Endometrial microvascular endothelial cells (primary cell): ENCODE data around the gene TOMM6. TPM values are rescaled to one million over a fixed set of nuclear protein-coding genes. Genes with fewer than 3 reads are reported as not detected.
"Not testable (repeated sequence)": the region's sequence is repeated elsewhere in the genome, so short reads cannot be mapped to it uniquely, and the experiment has no call there.

Experiments used
- in situ Hi-C: cut with HindIII; loops from 2 replicates; pipeline ENCODE4 v1.10.0; 2017; ENCODE audit warnings: low sequenced_read_pairs, low pct_unique_long_range_greater_than_20kb; ENCODE audit errors: inconsistent ontology term
- total RNA-seq: library from RNA; depleted of rRNA; stranded (reverse); fragments of >200 nt; gene quantifications from one replicate; pipeline ENCODE4 v1.2.3, GENCODE V29; 2015; ENCODE audit errors: inconsistent ontology term

Gene TOMM6
- total RNA-seq, 1 donor from 2014 or later, result 212 TPM

DNA sequence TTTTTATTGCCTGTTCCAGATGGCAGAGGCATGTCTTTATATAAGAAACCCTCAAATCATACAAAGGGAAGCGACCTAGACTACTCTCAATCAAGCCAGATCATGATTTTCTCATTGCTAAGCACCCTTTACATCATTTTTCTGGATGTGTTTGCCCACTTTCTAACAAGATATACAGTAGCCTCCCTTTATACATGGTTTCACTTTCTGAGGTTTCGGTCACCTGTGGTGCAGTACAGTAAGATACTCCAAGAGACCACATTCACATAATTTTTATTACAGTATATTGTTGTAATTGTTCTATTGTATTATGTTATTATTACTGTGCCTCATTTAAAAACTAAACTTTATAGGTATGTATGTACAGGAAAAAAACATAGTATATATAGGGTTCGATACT, 23.6 kb downstream of the TOMM6 start:
- in situ Hi-C loops, result no loop called here

GRCh38 chr6:41811946-41812345, 24.5 kb downstream of the TOMM6 start:
- in situ Hi-C loops, result not testable (repeated sequence)

GRCh38 chr6:41813469-41813868, 26.0 kb downstream of the TOMM6 start:
- in situ Hi-C loops, result no loop called here

DNA sequence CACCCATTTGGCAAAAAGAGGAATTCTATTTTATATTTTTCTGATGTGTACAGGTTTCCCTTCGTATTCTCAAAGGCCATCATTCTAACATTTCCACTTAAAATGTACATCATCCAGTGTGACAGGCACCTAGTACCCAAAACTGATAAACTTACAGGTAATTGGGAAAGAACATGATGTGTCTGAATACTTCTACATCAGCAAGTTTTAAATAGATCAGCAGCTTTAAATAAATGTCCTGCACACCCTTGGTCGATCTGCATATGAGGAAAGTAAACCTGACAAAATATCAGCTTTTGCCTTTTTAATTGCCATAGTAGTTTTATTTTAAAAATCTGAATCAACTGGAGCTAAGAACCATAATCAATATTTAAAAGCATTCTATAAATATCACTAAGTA, 26.5 kb downstream of the TOMM6 start:
- in situ Hi-C loops, result no loop called here

DNA sequence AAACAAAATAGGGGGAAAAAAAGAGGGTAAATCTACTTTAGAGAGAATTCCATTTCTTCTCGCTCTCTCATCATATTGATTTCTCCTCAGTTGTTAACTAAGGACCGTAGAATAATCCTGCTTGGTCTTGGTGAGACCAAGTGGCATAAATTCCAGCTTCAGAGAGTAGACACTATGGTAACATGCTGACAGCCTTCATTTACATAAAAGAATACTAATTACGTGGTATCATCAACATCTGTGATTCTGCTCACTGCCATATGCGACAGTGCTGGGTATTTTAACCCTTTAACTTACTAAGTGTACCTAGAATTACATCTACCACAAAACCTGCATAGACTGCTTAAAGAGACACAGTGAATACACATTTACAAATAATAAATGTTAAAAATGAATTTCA, 27.1 kb downstream of the TOMM6 start:
- in situ Hi-C loops, result no loop called here

DNA sequence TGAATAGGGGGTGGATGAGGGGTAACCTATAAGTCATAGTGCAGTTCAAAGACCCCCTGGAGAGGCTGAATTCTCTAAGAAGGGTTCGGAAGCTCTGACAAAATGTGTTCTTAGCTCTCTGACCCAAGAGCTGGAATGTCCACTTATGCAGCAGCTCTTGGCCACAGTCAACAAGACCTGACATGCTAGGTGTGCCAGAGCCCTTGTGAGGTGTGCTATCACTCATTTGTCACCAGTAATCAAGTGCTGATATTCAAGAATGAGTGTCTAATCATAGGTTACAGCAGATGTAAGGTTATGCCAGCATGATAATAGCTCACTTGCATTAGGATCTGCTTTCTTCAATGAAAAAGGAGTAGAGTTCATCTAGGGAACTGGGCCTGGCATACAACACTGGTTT, 28.1 kb downstream of the TOMM6 start:
- in situ Hi-C loops, result no loop called here

- in situ Hi-C loops, result no loop called here
Observed at GRCh38 chr6:41818271-41819054, 31.0 kb downstream of the TOMM6 start.

DNA sequence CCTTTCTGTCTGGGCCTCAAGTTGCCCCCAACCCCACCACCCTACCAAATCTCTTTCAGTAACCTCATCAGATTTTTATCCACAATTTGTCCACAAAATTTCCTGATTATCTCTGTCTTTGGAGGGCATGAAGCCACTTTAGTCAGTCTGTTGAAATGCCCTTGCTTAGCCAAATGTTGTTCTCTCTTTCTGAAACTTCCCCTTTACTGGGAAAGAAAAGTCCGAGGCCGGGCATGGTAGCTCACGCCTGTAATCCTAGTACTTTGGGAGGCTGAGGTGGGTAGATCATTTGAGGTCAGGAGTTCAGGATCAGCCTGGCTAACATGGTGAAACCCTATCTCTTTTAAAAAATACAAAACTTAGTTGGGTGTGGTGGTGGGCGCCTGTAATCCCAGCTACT, 33.8 kb downstream of the TOMM6 start:
- in situ Hi-C loops, result no loop called here

DNA sequence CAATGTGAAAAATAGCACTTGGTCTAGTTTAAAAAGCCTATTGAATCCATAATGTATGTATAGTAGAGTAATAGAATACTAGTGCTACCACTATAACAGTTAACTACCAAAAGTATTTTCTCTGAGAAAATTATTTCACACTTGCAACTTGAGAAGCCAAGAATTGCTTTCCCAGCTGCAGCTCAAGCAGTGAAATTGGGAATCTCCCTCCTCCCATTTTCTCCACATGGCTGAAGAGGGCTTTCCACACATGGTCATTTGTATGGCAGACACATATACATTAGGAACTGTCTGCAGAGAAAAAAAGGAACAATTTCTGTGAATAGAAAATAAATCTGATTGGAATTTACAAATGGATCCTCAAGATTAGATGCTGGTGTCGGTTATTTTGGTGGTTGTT, 34.5 kb downstream of the TOMM6 start:
- in situ Hi-C loops, result no loop called here

DNA sequence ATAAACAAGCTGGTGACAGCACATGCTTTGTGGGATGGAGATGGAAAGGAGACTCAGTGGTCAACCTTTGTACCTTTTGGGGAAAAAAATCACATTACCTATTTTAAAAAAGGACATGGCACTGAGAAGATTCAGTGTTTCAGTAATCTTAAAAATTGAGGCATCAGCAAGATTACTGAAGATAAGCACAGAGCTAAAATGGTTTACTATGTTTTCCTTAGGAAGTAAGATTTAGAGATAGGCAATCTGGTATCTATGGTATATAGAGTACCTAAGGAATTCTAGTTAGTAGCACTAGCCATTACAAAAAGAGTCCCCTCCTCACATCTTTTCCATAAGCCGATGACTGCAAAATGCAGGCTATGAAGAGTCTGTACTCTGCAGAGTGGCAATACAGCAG, 35.7 kb downstream of the TOMM6 start:
- in situ Hi-C loops, result no loop called here

- in situ Hi-C loops, result no loop called here
Observed at GRCh38 chr6:41824571-41825569, 37.4 kb downstream of the TOMM6 start.

GRCh38 chr6:41826343-41827022, 39.0 kb downstream of the TOMM6 start:
- in situ Hi-C loops, result no loop called here

- in situ Hi-C loops, result no loop called here
Observed at GRCh38 chr6:41832263-41832662, 44.8 kb downstream of the TOMM6 start.

GRCh38 chr6:41836022-41836659, 48.6 kb downstream of the TOMM6 start:
- in situ Hi-C loops, result no loop called here

DNA sequence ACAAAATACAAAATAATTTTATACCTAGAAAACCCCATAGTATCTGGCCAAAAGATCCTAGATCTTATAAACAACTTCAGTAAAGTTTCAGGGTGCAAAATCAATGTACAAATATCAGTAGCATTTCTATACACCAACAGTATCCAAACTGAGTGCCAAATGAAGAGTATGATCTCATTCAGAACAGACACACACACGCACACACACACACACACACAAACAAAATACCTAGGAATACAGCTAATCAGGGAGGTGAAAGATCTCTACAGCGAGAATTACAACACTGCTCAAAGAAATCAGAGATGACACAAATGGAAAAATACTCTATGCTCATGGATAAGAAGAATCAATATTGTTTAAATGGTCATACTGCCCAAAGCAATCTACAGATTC, 49.2 kb downstream of the TOMM6 start:
- in situ Hi-C loops, result no loop called here
